Measurements from ENCODE around the gene PLD3.

Gene PLD3

DNA sequence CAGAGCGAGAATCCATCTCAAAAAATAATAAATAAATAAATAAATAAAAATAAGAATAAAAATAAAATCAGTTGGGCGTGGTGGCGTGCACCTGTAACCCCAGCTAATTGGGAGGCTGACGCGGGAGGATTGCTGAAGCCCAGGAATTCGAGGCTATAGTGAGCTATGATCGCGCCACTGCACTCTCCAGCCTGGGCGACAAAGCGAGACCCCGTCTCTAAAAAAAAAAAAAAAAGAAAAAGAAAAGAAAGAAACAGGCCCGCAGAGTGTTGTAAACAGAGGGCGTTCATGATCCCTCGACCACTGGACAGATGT lies 71.9 kb downstream of the PLD3 start:
- peaks cover 20% of the 10 kb centered on the region for H3K79me1 ChIP-seq (ENCODE audit: low read length)
- H3K4me1 ChIP-seq (ENCODE audit: control insufficient read depth in 1 of 2, insufficient read depth in 2 of 2, low read length in 2 of 2): peaks cover 10 to 13% of the 10 kb centered on the region in 2 experiments
- H2AFZ ChIP-seq (ENCODE audit: insufficient read depth, low read length, poor library complexity): no peak overlapping the region
- H3K9ac ChIP-seq (ENCODE audit: low read length): no peak overlapping the region
- no peak overlapping the region for H3K23ac ChIP-seq (ENCODE audit: low read length)
- H3K14ac ChIP-seq (ENCODE audit: low read length): no peak overlapping the region
- WGBS (ENCODE audit: extremely low coverage, insufficient coverage, insufficient read length): no CpG with 5 or more reads among the region's 14 CpGs
- no peak overlapping the region for H4K12ac ChIP-seq (ENCODE audit: low read depth, low read length)
- H3K9me3 ChIP-seq (ENCODE audit: insufficient read depth, low read depth, low read length): no peaks in the 10 kb centered on the region
- peak overlapping the region; percentile 67 for H3K4me2 ChIP-seq (ENCODE audit: low read length)
- H2BK120ac ChIP-seq (ENCODE audit: insufficient read depth, low read length, poor library complexity): no peak overlapping the region
- H3K27me3 ChIP-seq (ENCODE audit: insufficient read depth, low read length): no peaks in the 10 kb centered on the region
- no peak overlapping the region for H3K18ac ChIP-seq (ENCODE audit: low read length)
- DNase-seq: no peak
- peaks cover 13% of the 10 kb centered on the region for H3K79me2 ChIP-seq (ENCODE audit: control insufficient read depth, insufficient read depth, low read length, poor library complexity)
- H3K36me3 ChIP-seq (ENCODE audit: control insufficient read depth in 1 of 2, insufficient read depth in 2 of 2, low read length in 2 of 2): peaks cover 10% of the 10 kb centered on the region in 2 experiments
- H2BK5ac ChIP-seq (ENCODE audit: low read depth, low read length, poor library complexity): no peak overlapping the region
- H3K4ac ChIP-seq (ENCODE audit: low read depth, low read length): no peak overlapping the region
- no peak overlapping the region for H2AK5ac ChIP-seq (ENCODE audit: low read length)
- H3K27ac ChIP-seq (ENCODE audit: low read depth, low read length): peak overlapping the region; percentile 97
- no peak overlapping the region for H2BK12ac ChIP-seq (ENCODE audit: low read length)
- H4K8ac ChIP-seq (ENCODE audit: low read depth, low read length): no peak overlapping the region
- H3K4me3 ChIP-seq (ENCODE audit: low read depth, low read length): no peak overlapping the region
- peak overlapping the region; percentile 45 for H4K91ac ChIP-seq (ENCODE audit: low read depth, low read length)

DNA sequence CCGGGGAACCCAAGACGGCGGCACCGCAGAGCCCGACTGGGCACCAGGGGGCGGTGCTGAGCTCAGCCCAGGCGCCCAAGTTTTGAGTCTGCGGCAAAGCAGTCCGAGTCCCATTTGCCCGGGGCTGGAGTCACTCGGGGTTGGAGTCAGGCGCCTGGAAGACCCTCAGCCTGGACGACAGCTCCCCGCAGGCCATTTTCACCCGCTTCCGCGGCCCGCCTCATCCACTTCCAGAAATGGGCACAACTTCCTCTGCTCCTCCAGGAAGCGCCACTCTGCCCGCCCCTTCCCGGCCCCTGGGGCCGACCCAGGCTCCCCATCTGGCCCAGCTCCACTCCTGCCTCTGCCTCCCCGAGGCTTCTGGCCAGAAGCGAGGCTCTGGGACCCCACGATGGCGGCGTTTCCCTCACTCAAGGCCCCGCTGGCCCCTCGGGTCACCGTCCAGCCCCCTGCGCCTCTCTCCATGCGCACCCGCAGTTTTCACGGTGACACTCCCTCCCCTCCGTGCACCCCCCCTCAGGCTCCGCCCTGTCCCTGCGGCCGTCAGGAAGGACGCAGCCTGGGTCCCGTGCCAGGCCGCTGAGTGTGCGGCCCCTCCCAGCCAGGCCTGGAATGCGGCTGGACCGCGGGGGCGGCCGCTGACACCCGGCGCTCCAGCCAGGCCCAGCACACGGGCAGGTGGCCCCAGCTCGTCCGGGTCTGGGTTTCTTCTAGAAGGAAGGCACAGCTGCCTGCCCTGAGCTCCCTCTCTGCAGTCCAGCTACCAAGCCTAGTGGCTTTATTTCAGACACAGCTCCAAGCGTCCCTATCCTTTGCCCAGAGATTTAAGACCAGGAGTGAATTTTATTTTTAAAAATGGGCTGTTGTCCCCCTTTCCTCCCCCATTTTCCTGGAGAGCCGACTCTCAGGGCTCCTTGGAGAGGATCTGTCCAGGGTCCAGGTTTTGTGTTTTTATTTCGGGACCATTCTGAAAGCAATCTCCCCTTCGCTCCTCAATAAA lies 72.6 kb downstream of the PLD3 start:
- peak overlapping the region; percentile 85 for H2BK5ac ChIP-seq (ENCODE audit: low read depth, low read length, poor library complexity)
- peak overlapping the region; percentile 64 for H4K12ac ChIP-seq (ENCODE audit: low read depth, low read length)
- peak overlapping the region; percentile 92 for H3K4ac ChIP-seq (ENCODE audit: low read depth, low read length)
- peak overlapping the region; percentile 78 for H3K9ac ChIP-seq (ENCODE audit: low read length)
- no peaks in the 10 kb centered on the region for H3K27me3 ChIP-seq (ENCODE audit: insufficient read depth, low read length)
- H2AK5ac ChIP-seq (ENCODE audit: low read length): no peak overlapping the region
- no peaks in the 10 kb centered on the region for H3K9me3 ChIP-seq (ENCODE audit: insufficient read depth, low read depth, low read length)
- peak overlapping the region; percentile 67 for H3K4me2 ChIP-seq (ENCODE audit: low read length)
- peak overlapping the region; percentile 89 for H4K8ac ChIP-seq (ENCODE audit: low read depth, low read length)
- peaks cover 10% of the 10 kb centered on the region in 2 experiments for H3K36me3 ChIP-seq (ENCODE audit: control insufficient read depth in 1 of 2, insufficient read depth in 2 of 2, low read length in 2 of 2)
- peak overlapping the region; percentile 72 for H3K4me3 ChIP-seq (ENCODE audit: low read depth, low read length)
- peak overlapping the region; percentile 72 for H3K14ac ChIP-seq (ENCODE audit: low read length)
- peak overlapping the region; percentile 97 for H3K27ac ChIP-seq (ENCODE audit: low read depth, low read length)
- no peak overlapping the region for H3K23ac ChIP-seq (ENCODE audit: low read length)
- no peak overlapping the region for H2BK12ac ChIP-seq (ENCODE audit: low read length)
- H3K79me1 ChIP-seq (ENCODE audit: low read length): peaks cover 23% of the 10 kb centered on the region
- WGBS (ENCODE audit: extremely low coverage, insufficient coverage, insufficient read length): no CpG with 5 or more reads among the region's 56 CpGs
- H3K18ac ChIP-seq (ENCODE audit: low read length): peak overlapping the region; percentile 89
- peak overlapping the region; percentile 96 for H2BK120ac ChIP-seq (ENCODE audit: insufficient read depth, low read length, poor library complexity)
- peak overlapping the region; percentile 96 for H4K91ac ChIP-seq (ENCODE audit: low read depth, low read length)
- DNase-seq: peak; percentile 97
- peaks cover 15% of the 10 kb centered on the region for H3K79me2 ChIP-seq (ENCODE audit: control insufficient read depth, insufficient read depth, low read length, poor library complexity)
- peaks cover 10 to 13% of the 10 kb centered on the region in 2 experiments for H3K4me1 ChIP-seq (ENCODE audit: control insufficient read depth in 1 of 2, insufficient read depth in 2 of 2, low read length in 2 of 2)
- H2AFZ ChIP-seq (ENCODE audit: insufficient read depth, low read length, poor library complexity): peak overlapping the region; percentile 77

DNA sequence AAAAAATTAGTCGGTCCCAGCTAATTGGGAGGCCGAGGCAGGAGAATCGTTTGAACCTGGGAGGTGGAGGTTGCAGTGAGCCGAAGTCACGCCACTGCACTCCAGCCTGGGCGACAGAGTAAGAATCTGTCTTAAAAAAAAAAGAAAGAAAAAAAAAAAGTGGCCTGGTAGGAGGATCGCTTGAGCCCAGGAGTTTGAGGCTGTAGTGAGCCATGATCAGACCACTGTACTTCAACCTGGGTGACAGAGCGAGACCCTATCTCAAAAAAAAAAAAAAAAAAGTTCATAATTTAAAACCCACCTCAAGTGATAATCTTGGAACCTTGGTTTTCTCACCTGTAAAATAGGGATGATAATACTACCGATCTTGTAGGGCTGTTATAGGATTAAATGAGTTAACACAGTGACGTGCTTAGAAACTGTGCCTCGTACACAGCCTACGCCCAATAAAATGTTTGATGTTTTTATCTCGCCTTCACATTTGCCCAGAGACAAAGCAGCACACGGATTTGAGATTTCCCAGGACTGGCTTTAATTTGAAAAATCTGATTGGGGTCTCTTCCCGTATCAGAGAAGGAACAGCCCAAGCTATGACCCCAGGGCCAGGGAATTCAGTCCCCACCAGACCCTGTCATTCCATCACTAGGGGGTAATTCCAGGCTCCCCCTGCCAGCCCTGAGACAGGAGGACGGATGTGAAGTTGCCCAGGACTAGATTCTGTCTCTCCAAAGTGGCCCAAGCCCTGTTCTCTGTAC lies 73.7 kb downstream of the PLD3 start:
- Histone ChIP-seq H4K91ac (ENCODE audit: low read depth, low read length) (no peak overlapping the region), H4K12ac (ENCODE audit: low read depth, low read length) (no peak overlapping the region), H3K36me3 (ENCODE audit: control insufficient read depth in 1 of 2, insufficient read depth in 2 of 2, low read length in 2 of 2) (peaks cover 10% of the 10 kb centered on the region in 2 experiments), H3K27ac (ENCODE audit: low read depth, low read length) (peak overlapping the region; percentile 97), H3K27me3 (ENCODE audit: insufficient read depth, low read length) (no peaks in the 10 kb centered on the region), H3K79me2 (ENCODE audit: control insufficient read depth, insufficient read depth, low read length, poor library complexity) (peaks cover 15% of the 10 kb centered on the region), H3K4me3 (ENCODE audit: low read depth, low read length) (no peak overlapping the region), H3K9ac (ENCODE audit: low read length) (no peak overlapping the region), H3K18ac (ENCODE audit: low read length) (no peak overlapping the region), H2BK5ac (ENCODE audit: low read depth, low read length, poor library complexity) (no peak overlapping the region), H2AK5ac (ENCODE audit: low read length) (no peak overlapping the region), H4K8ac (ENCODE audit: low read depth, low read length) (no peak overlapping the region), H3K4ac (ENCODE audit: low read depth, low read length) (peak overlapping the region; percentile 3), H3K14ac (ENCODE audit: low read length) (no peak overlapping the region), H2AFZ (ENCODE audit: insufficient read depth, low read length, poor library complexity) (no peak overlapping the region), H3K23ac (ENCODE audit: low read length) (no peak overlapping the region), H3K4me2 (ENCODE audit: low read length) (no peak overlapping the region), H3K9me3 (ENCODE audit: insufficient read depth, low read depth, low read length) (no peaks in the 10 kb centered on the region), H3K79me1 (ENCODE audit: low read length) (peaks cover 22% of the 10 kb centered on the region), H2BK120ac (ENCODE audit: insufficient read depth, low read length, poor library complexity) (no peak overlapping the region), H2BK12ac (ENCODE audit: low read length) (no peak overlapping the region), H3K4me1 (ENCODE audit: control insufficient read depth in 1 of 2, insufficient read depth in 2 of 2, low read length in 2 of 2) (peaks cover 5 to 11% of the 10 kb centered on the region in 2 experiments)
- DNase-seq: no peak
- WGBS (ENCODE audit: extremely low coverage, insufficient coverage, insufficient read length): no CpG with 5 or more reads among the region's 16 CpGs

DNA sequence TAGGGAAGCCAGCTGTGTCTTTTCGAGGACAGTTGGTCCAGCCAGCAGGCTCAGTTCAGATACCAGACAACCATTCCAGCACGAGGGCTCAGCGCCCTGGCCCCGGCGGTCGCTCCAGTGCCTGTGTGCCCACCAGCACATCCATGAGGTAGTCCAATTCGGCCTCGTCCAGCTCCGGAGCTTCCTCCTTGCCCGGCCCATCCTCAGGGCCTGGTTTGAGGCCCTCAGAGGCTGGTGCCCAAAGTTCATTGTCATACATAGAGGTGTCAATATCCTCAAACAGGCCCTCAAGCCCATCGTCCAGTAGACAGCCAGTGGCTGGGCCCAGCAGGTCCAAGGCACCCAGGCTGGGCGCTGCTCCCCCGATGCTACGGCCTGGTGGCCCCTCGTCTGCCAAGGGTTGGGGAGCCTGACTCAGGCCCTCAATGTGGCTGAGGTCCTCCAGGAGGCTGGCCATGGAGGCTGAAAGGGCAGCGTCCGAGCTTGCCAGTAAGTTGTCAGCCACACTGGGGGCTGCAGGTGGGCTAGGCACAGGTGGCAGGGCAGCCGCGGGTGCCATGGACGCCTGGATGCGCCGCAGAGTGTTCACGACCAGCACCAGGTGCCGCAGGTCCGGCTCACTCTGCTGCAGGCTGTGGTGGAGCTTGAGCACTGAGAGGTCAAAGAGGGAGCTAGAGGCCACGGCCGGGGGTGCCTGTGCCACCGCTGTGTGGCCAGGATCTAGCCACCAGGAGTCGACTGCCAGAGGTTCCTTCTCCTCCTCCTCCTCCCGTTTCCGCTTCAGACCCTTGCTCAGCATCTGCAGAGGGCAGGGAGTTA lies 74.5 kb downstream of the PLD3 start:
- Histone ChIP-seq H3K79me2 (ENCODE audit: control insufficient read depth, insufficient read depth, low read length, poor library complexity) (peaks cover 15% of the 10 kb centered on the region), H3K36me3 (ENCODE audit: control insufficient read depth in 1 of 2, insufficient read depth in 2 of 2, low read length in 2 of 2) (peaks cover 10% of the 10 kb centered on the region in 2 experiments), H2BK120ac (ENCODE audit: insufficient read depth, low read length, poor library complexity) (no peak overlapping the region), H3K27ac (ENCODE audit: low read depth, low read length) (no peak overlapping the region), H2BK5ac (ENCODE audit: low read depth, low read length, poor library complexity) (no peak overlapping the region), H2AK5ac (ENCODE audit: low read length) (no peak overlapping the region), H3K4me2 (ENCODE audit: low read length) (no peak overlapping the region), H3K23ac (ENCODE audit: low read length) (no peak overlapping the region), H3K9ac (ENCODE audit: low read length) (no peak overlapping the region), H3K4me1 (ENCODE audit: control insufficient read depth in 1 of 2, insufficient read depth in 2 of 2, low read length in 2 of 2) (peaks cover 5 to 10% of the 10 kb centered on the region in 2 experiments), H4K91ac (ENCODE audit: low read depth, low read length) (no peak overlapping the region), H3K18ac (ENCODE audit: low read length) (peak overlapping the region; percentile 5), H2BK12ac (ENCODE audit: low read length) (no peak overlapping the region), H2AFZ (ENCODE audit: insufficient read depth, low read length, poor library complexity) (no peak overlapping the region), H3K4ac (ENCODE audit: low read depth, low read length) (peak overlapping the region; percentile 24), H4K12ac (ENCODE audit: low read depth, low read length) (no peak overlapping the region), H3K79me1 (ENCODE audit: low read length) (peaks cover 19% of the 10 kb centered on the region), H4K8ac (ENCODE audit: low read depth, low read length) (no peak overlapping the region), H3K27me3 (ENCODE audit: insufficient read depth, low read length) (no peaks in the 10 kb centered on the region), H3K9me3 (ENCODE audit: insufficient read depth, low read depth, low read length) (no peaks in the 10 kb centered on the region), H3K4me3 (ENCODE audit: low read depth, low read length) (no peak overlapping the region), H3K14ac (ENCODE audit: low read length) (no peak overlapping the region)
- no peak for DNase-seq
- WGBS (ENCODE audit: extremely low coverage, insufficient coverage, insufficient read length): no CpG with 5 or more reads among the region's 31 CpGs

All from trophoblast cell (in vitro differentiated cells and primary cell).